ENCODE measurements around the gene CCDC68. TPM values are rescaled to one million over a fixed set of nuclear protein-coding genes. Genes with fewer than 3 reads are reported as not detected.

The CCDC68 gene
- total and polyA plus RNA-seq, 12 donors, result 2.0 to 19.3 (median 4.9) TPM

GRCh38 chr18:54942569-54942968 is 16.7 kb downstream of the CCDC68 start:
- H3K4me3 ChIP-seq, result no peak overlapping the region
- no peaks in the 10 kb centered on the region for H3K9me3 ChIP-seq (replicated peaks in 1 of 3)
- no peaks in the 10 kb centered on the region for H3K36me3 ChIP-seq (replicated peaks in 1 of 2)
- no peak overlapping the region for H3K27ac ChIP-seq
- peaks cover 5 to 8% of the 10 kb centered on the region in 2 donors for H3K4me1 ChIP-seq (replicated peaks in 1 of 2)
- no peak for TF ChIP-seq POLR2A (IDR thresholded peaks at IDR 0.05)
- TF ChIP-seq, protein P1, sequence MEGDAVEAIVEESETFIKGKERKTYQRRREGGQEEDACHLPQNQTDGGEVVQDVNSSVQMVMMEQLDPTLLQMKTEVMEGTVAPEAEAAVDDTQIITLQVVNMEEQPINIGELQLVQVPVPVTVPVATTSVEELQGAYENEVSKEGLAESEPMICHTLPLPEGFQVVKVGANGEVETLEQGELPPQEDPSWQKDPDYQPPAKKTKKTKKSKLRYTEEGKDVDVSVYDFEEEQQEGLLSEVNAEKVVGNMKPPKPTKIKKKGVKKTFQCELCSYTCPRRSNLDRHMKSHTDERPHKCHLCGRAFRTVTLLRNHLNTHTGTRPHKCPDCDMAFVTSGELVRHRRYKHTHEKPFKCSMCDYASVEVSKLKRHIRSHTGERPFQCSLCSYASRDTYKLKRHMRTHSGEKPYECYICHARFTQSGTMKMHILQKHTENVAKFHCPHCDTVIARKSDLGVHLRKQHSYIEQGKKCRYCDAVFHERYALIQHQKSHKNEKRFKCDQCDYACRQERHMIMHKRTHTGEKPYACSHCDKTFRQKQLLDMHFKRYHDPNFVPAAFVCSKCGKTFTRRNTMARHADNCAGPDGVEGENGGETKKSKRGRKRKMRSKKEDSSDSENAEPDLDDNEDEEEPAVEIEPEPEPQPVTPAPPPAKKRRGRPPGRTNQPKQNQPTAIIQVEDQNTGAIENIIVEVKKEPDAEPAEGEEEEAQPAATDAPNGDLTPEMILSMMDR (IDR thresholded peaks at IDR 0.05), result no peak
- WGBS, 4 donors, result 74 to 91% (median 86%) methylated on average over 3 of the region's 3 CpGs
- intact Hi-C loops (cut with DNase I), result no loop called here
- no peaks in the 10 kb centered on the region for H3K27me3 ChIP-seq
- no peak for DNase-seq

- Histone ChIP-seq H3K9me3 (replicated peaks in 1 of 3) (no peaks in the 10 kb centered on the region), H3K36me3 (replicated peaks in 1 of 2) (no peaks in the 10 kb centered on the region), H3K27me3 (no peaks in the 10 kb centered on the region), H3K4me3 (no peak overlapping the region), H3K4me1 (replicated peaks in 1 of 2) (peaks cover 5 to 8% of the 10 kb centered on the region in 2 donors), H3K27ac (no peak overlapping the region)
- TF ChIP-seq, protein P1 (IDR thresholded peaks at IDR 0.05), result no peak
- no peak for TF ChIP-seq POLR2A (IDR thresholded peaks at IDR 0.05)
- intact Hi-C loops (cut with DNase I), result no loop called here
- DNase-seq, result no peak
- WGBS, 4 donors, result 61 to 75% (median 67%) methylated on average over 4 of the region's 4 CpGs
Observed at GRCh38 chr18:54942144-54942543, 17.1 kb downstream of the CCDC68 start.

- intact Hi-C loops (cut with DNase I), result no loop called here
- no peak for DNase-seq
Observed at GRCh38 chr18:54939361-54939917, 19.8 kb downstream of the CCDC68 start.

GRCh38 chr18:54938506-54938905 is 20.8 kb downstream of the CCDC68 start:
- Histone ChIP-seq H3K27me3 (no peaks in the 10 kb centered on the region), H3K9me3 (replicated peaks in 1 of 3) (no peaks in the 10 kb centered on the region), H3K4me1 (replicated peaks in 1 of 2) (no peaks in the 10 kb centered on the region), H3K36me3 (replicated peaks in 1 of 2) (no peaks in the 10 kb centered on the region), H3K4me3 (no peak overlapping the region), H3K27ac (no peak overlapping the region)
- intact Hi-C loops (cut with DNase I), result no loop called here
- no peak for DNase-seq
- TF ChIP-seq POLR2A (IDR thresholded peaks at IDR 0.05), result no peak
- TF ChIP-seq, protein P1 (IDR thresholded peaks at IDR 0.05), result no peak
- 85 to 90% (median 88%) methylated on average over 3 of the region's 3 CpGs for WGBS, 4 donors

More at GRCh38 chr18:54939361-54939917, 19.8 kb downstream of the CCDC68 start:
- no peaks in the 10 kb centered on the region for H3K36me3 ChIP-seq (replicated peaks in 1 of 2)
- no peaks in the 10 kb centered on the region for H3K27me3 ChIP-seq
- 76 to 85% (median 79%) methylated on average over 6 to 7 of the region's 7 CpGs for WGBS, 4 donors
- H3K4me1 ChIP-seq (replicated peaks in 1 of 2), result no peaks in the 10 kb centered on the region
- TF ChIP-seq POLR2A (IDR thresholded peaks at IDR 0.05), result no peak
- TF ChIP-seq, protein P1 (IDR thresholded peaks at IDR 0.05), result no peak
- no peak overlapping the region for H3K27ac ChIP-seq
- H3K9me3 ChIP-seq (replicated peaks in 1 of 3), result no peaks in the 10 kb centered on the region
- H3K4me3 ChIP-seq, result no peak overlapping the region
